Lower lobe of right lung (tissue), 2 donors: ENCODE data around the gene AFDN. TPM values are rescaled to one million over a fixed set of nuclear protein-coding genes. Genes with fewer than 3 reads are reported as not detected.
A peak's percentile ranks its signal among the peaks of the same experiment; 100 is the strongest.

ENCODE experiments used
- ATAC-seq, 2 donors: fragments of 200-7000 bp; cut with Tn5 transposase; one replicate each; pipeline ENCODE4 v1.9.1; 2020 to 2022; ENCODE audit warnings: mild to moderate bottlenecking in 2 of 2, moderate library complexity in 2 of 2
- DNase-seq: peaks from one replicate; pipeline ENCODE4 v3.0.0-alpha.2; 2020
- H3K27ac ChIP-seq: fragments of 200-600 bp; one replicate; pipeline ENCODE4 v1.8.0; 2022
- H3K27me3 ChIP-seq: fragments of 200-600 bp; one replicate; pipeline ENCODE4 v1.8.0; 2022; ENCODE audit warnings: low read depth
- H3K36me3 ChIP-seq: fragments of 200-600 bp; one replicate; pipeline ENCODE4 v1.8.0; 2022; ENCODE audit warnings: mild to moderate bottlenecking
- H3K4me1 ChIP-seq: fragments of 200-600 bp; one replicate; pipeline ENCODE4 v1.8.0; 2022
- H3K4me3 ChIP-seq: fragments of 200-600 bp; one replicate; pipeline ENCODE4 v1.8.0; 2022; ENCODE audit warnings: mild to moderate bottlenecking
- H3K9me3 ChIP-seq: fragments of 200-600 bp; one replicate; pipeline ENCODE4 v1.8.0; 2022
- CTCF ChIP-seq: fragments of 200-600 bp; IDR thresholded peaks from one replicate; pipeline ENCODE4 v1.8.0; 2022; ENCODE audit warnings: antibody characterized with exemption, mild to moderate bottlenecking
- intact Hi-C: fragments of 100-400 bp; cut with DNase I; formaldehyde crosslinking; loops from one replicate; pipeline ENCODE4 v1.11.0; 2022
- total RNA-seq: library from RNA; stranded (reverse); fragmentation: NEBNext Ultra II Directional; extraction: Animal tissue kit (Norgen Biotek cat#: 25700); gene quantifications from one replicate; pipeline ENCODE4 v1.2.1, GENCODE V29; 2021
- donor health status: DM: no; HTN: yes; CAD: no; lungs with severe emphysema.

AFDN gene
- total RNA-seq, 1 donor from 2014 or later, result 167 TPM

GRCh38 chr6:167815296-167815980 lies 11.3 kb upstream of the AFDN start:
- ATAC-seq (peak in 1 of 2 donors; percentile 54), DNase-seq (no peak)
- no peak for TF ChIP-seq CTCF
- Histone ChIP-seq H3K4me3 (peak overlapping the region; percentile 10), H3K9me3 (no peaks in the 10 kb centered on the region), H3K36me3 (no peaks in the 10 kb centered on the region), H3K27ac (no peak overlapping the region), H3K27me3 (no peaks in the 10 kb centered on the region), H3K4me1 (no peaks in the 10 kb centered on the region)
- intact Hi-C loops, result no loop called here

DNA sequence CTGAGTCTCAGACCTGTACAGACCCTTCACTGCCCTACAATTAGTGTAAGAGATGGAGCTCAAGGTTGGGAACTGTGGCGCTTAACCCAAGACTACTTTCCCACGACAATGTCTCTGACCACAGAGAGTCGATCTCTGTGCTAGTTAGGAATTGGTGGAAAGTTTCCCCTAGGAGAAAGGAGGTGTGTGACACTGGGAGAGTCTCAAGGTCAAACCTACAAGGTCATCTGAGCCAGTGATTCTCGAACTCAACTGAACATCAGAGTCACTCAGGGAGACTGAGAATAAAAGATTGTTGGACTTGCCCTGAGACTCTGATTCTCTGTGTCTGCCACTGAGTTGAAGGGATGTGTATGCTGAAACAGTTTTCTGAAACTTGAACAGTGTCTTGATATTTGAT lies 9.7 kb upstream of the AFDN start:
- Histone ChIP-seq H3K27me3 (no peaks in the 10 kb centered on the region), H3K27ac (no peak overlapping the region), H3K36me3 (no peaks in the 10 kb centered on the region), H3K9me3 (no peaks in the 10 kb centered on the region), H3K4me3 (no peak overlapping the region), H3K4me1 (no peaks in the 10 kb centered on the region)
- ATAC-seq (no peak), DNase-seq (no peak)
- intact Hi-C loops, result no loop called here
- no peak for TF ChIP-seq CTCF

DNA sequence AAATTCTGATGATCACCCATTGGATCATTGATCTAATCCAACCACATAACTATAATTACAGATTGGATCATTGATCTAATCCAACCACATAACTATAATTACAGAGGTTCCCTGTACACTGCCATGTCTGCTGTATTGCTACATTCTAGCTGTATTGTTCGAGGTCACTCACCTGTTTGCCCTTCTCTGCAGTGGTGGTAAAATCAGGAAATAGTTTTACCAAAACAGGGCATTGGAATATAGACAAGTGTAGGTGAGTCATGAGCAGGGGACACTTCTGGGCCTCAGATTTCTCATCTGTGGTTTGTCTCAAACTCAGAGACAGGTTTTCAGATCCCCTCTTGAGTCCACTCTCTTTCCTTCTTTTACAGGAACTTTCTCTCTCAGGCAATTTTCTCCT lies 9.0 kb upstream of the AFDN start:
- ATAC-seq (peak in 1 of 2 donors; percentile 37), DNase-seq (no peak)
- Histone ChIP-seq H3K4me1 (no peaks in the 10 kb centered on the region), H3K9me3 (no peaks in the 10 kb centered on the region), H3K27me3 (no peaks in the 10 kb centered on the region), H3K4me3 (no peak overlapping the region), H3K36me3 (no peaks in the 10 kb centered on the region), H3K27ac (no peak overlapping the region)
- intact Hi-C loops, result no loop called here
- no peak for TF ChIP-seq CTCF

DNA sequence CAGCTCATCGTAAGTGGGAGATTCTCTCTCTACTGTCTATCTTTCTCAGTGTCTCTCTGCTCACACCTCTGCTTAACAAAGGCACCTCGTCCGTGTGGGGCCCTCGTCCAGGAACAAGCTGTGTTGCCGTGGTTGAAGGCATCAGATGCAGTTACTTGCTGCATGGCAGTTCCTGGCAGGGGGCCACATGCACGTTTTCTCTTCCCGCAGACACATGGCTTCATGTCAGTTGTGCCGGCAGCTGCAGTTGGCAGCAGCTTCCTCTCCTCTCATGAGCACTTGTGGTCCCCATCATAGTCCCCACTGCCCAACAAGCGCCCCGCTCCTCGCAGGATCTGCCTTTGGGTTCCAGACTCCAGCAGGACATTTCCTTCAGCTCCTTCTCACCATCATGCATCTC lies 7.1 kb upstream of the AFDN start:
- Histone ChIP-seq H3K27me3 (no peaks in the 10 kb centered on the region), H3K4me1 (no peaks in the 10 kb centered on the region), H3K27ac (no peak overlapping the region), H3K4me3 (no peak overlapping the region), H3K36me3 (no peaks in the 10 kb centered on the region), H3K9me3 (no peaks in the 10 kb centered on the region)
- intact Hi-C loops, result no loop called here
- DNase-seq, result no peak
- no peak for TF ChIP-seq CTCF
- no peak for ATAC-seq

GRCh38 chr6:167820681-167821080 lies 6.0 kb upstream of the AFDN start:
- no peak for DNase-seq
- H3K36me3 ChIP-seq, result no peaks in the 10 kb centered on the region
- no peak for ATAC-seq
- no peak for TF ChIP-seq CTCF
- H3K4me1 ChIP-seq, result no peaks in the 10 kb centered on the region
- intact Hi-C loops, result no loop called here
- H3K27me3 ChIP-seq, result no peaks in the 10 kb centered on the region
- H3K27ac ChIP-seq, result no peak overlapping the region
- no peak overlapping the region for H3K4me3 ChIP-seq
- H3K9me3 ChIP-seq, result no peaks in the 10 kb centered on the region
